ENCODE data around the gene CKS1B. TPM values are rescaled to one million over a fixed set of nuclear protein-coding genes. Genes with fewer than 3 reads are reported as not detected.
A peak's percentile ranks its signal among the peaks of the same experiment; 100 is the strongest.

Gene CKS1B
- total and polyA plus RNA-seq, 9 of the 15 experiments (the other 6 are each of a cell fraction or from before 2014, with no cell fraction given): 215 to 1,103 (median 460) TPM

DNA sequence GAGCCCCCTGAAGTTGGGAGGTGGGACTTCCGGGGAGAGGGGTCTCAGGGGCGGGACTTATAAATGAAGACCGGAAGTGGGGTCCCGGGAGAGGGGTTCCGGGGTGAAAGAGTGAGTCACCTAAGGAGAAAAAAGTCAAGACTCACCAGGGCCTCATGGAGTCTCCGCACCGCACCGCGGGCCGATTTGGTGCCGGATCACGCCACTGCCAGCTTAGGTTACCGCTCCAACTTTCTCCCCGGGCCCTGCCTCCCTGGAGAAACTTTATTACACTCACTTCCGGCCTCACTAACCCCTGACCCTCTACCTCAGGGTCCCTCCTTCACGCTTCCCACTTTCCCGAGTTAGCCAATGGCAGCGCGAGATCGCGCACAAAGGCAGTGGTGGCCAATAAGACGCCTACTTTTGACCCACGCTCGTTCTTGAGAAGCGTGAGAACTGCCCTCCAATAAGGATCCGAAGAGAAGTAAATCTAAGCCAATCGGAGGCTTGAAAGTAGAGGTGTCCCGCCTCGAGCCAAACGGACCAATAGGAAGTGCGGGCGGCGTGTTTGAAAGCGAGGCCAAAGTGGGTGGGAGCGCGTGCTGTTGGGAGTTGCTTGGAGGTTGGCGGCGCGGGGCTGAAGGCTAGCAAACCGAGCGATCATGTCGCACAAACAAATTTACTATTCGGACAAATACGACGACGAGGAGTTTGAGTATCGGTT, at the start of gene CKS1B (continued):
- TF ChIP-seq MGA (IDR thresholded peaks at IDR 0.05) (peak; percentile 100), ZNF3 (CRISPR knock-in tag; IDR thresholded peaks at IDR 0.05) (no peak), SPI1 (IDR thresholded peaks at IDR 0.05; ENCODE audit: borderline replicate concordance, low read depth, low read length) (peak; percentile 43; the same call in 1 of the 2 replicates), ARID1B (IDR thresholded peaks at IDR 0.05) (no peak), SMC3 (conservative IDR thresholded peaks at IDR 0.05; ENCODE audit: insufficient read depth, low read depth, low read length) (no peak), COPS2 (conservative IDR thresholded peaks at IDR 0.05) (no peak), VEZF1 (CRISPR knock-in tag; IDR thresholded peaks at IDR 0.05) (peak; percentile 16; the same call in 1 of the 2 replicates), NR0B1 (IDR thresholded peaks at IDR 0.05; ENCODE audit: partially characterized antibody) (no peak), PHB (CRISPR knock-in tag; IDR thresholded peaks at IDR 0.05) (no peak)
- TF ChIP-seq, protein P1, sequence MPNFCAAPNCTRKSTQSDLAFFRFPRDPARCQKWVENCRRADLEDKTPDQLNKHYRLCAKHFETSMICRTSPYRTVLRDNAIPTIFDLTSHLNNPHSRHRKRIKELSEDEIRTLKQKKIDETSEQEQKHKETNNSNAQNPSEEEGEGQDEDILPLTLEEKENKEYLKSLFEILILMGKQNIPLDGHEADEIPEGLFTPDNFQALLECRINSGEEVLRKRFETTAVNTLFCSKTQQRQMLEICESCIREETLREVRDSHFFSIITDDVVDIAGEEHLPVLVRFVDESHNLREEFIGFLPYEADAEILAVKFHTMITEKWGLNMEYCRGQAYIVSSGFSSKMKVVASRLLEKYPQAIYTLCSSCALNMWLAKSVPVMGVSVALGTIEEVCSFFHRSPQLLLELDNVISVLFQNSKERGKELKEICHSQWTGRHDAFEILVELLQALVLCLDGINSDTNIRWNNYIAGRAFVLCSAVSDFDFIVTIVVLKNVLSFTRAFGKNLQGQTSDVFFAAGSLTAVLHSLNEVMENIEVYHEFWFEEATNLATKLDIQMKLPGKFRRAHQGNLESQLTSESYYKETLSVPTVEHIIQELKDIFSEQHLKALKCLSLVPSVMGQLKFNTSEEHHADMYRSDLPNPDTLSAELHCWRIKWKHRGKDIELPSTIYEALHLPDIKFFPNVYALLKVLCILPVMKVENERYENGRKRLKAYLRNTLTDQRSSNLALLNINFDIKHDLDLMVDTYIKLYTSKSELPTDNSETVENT (CRISPR knock-in tag; IDR thresholded peaks at IDR 0.05): no peak
